AG09309 (cell line): ENCODE measurements around the gene RGS12.

Experiments
- DNase-seq: peaks from one replicate; pipeline ENCODE4 v3.0.0-alpha.2; 2010; ENCODE audit warnings: low read depth
- H3K4me3 ChIP-seq: 2 replicates; pipeline ENCODE4 v1.5.1; 2011; ENCODE audit warnings: mild to moderate bottlenecking, low read depth, low read length, moderate library complexity; ENCODE audit not compliant: control insufficient read depth
- TF ChIP-seq, protein P1 (sequence below): IDR thresholded peaks from 2 replicates; pipeline ENCODE4 v1.5.1; 2011; ENCODE audit warnings: mild to moderate bottlenecking, low read depth, low read length, inconsistent platforms; ENCODE audit not compliant: insufficient read depth, control insufficient read depth; ENCODE audit errors: missing control alignments

The RGS12 gene

DNA sequence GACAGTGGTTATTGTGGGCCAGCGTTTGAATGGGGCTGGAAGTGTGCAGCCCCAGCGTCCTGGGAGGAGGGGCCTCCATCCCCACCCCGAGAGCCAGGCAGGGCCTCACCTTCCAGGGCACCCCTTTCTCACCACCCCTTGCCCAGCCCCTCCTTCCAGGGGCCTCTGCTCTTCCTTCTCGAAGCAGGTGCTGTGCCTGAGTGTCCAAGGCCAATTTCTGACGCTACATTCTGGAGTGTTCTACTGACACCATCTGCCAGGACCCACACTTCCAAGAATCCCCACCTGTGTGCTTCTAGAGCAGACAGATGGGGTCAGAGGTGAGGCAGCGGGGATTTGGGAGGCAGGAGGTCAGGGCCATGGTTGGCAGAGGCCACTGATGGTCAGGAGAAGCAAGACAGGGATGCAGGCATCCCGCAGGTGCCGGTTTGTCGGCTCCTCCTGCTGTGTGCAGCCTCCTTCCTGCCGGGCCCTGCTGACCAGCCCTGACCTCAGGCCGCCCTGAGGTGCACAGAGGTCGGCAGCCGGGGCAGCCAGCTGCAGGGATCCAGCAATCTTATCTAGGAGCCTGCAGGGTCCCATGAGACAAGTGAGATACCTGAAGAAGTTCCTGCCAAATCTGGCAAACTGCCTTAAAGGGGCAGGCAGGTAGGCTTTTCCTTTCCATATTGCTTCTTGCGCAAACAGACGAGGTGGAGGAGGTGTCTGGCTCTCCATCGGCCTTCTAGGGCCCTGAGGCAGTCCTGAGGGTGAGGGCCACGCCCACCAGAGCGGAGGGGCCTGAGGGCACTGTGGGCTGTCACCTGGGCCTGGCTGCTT, 25.0 kb upstream of the RGS12 start:
- no peak overlapping the region for H3K4me3 ChIP-seq
- TF ChIP-seq, protein P1, sequence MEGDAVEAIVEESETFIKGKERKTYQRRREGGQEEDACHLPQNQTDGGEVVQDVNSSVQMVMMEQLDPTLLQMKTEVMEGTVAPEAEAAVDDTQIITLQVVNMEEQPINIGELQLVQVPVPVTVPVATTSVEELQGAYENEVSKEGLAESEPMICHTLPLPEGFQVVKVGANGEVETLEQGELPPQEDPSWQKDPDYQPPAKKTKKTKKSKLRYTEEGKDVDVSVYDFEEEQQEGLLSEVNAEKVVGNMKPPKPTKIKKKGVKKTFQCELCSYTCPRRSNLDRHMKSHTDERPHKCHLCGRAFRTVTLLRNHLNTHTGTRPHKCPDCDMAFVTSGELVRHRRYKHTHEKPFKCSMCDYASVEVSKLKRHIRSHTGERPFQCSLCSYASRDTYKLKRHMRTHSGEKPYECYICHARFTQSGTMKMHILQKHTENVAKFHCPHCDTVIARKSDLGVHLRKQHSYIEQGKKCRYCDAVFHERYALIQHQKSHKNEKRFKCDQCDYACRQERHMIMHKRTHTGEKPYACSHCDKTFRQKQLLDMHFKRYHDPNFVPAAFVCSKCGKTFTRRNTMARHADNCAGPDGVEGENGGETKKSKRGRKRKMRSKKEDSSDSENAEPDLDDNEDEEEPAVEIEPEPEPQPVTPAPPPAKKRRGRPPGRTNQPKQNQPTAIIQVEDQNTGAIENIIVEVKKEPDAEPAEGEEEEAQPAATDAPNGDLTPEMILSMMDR, result no peak
- no peak for DNase-seq

DNA sequence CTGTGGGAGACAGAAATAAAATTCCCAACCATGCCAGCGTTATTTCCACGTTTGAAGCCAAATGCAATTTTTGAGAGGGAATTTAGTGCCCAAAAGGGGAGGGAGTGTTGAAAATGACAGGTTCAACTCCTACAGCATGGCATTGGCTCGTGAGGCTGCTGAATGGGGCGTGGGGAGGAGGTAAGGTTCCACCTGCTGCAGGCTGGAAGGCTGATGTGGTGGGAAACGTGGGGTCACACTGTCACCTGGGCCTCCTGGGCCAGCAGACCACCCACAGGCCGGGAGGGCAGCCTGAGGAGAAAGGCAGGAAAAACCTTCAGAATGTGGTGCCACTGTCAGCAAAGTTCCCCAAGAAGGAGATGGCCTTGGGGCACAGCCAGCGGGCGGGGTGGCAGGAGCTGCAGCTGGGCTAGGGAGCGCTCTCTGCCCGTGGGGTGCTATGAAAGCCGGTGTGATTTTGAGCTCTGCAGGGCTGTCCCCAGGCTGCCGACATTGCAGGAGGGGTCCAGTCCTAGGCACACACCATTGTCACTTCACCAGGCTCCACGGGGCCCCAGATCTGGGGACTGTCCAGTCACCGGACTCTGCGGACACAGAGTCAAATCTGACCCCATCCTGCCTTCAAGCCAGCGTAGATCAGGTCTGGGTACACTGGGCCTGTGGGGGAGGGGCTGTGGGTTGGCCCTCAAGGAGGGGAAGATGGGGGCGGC, 24.3 kb upstream of the RGS12 start:
- TF ChIP-seq, protein P1, result no peak
- DNase-seq, result no peak
- H3K4me3 ChIP-seq, result no peak overlapping the region

DNA sequence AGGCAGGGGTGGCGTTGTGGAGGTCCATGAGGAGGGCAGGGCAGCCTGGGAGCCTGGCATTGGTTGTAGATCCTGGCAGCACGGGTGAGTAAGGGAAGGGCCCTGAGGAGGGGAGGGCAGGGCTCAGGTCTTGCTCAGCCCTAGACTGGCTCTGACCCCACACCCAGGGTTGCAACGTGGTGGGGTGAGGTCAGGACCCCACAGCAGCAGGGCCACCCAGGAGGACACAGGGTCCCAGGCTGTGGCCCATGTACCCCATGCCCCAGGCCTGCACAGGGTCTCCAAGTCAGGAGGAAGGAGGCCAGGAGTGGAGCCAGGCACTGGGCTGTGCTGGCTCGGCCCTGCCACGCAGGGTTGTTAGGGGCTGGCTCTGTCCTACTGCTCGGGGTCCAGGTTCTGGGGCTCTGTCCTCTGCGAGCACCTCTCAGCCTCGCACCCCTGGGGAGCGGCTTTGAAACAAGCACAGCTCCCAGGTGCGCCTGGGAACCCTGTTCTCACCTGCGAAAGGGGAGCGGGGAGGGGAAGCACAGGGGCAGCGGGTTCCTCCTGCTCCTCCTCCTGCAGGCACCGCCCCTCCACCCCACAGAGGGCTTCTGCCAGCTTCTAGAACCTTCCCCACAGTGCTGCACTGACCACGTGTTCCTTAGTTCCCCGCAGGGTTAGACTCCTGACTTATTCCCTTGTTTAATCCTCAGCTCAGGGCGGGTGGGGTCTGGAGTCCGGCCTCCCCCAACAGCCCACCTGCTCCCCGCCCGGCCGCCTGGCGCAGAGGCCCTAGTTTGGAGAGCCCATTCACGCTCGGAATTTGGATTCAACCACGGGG, 23.5 kb upstream of the RGS12 start:
- no peak overlapping the region for H3K4me3 ChIP-seq
- TF ChIP-seq, protein P1, result no peak
- no peak for DNase-seq

DNA sequence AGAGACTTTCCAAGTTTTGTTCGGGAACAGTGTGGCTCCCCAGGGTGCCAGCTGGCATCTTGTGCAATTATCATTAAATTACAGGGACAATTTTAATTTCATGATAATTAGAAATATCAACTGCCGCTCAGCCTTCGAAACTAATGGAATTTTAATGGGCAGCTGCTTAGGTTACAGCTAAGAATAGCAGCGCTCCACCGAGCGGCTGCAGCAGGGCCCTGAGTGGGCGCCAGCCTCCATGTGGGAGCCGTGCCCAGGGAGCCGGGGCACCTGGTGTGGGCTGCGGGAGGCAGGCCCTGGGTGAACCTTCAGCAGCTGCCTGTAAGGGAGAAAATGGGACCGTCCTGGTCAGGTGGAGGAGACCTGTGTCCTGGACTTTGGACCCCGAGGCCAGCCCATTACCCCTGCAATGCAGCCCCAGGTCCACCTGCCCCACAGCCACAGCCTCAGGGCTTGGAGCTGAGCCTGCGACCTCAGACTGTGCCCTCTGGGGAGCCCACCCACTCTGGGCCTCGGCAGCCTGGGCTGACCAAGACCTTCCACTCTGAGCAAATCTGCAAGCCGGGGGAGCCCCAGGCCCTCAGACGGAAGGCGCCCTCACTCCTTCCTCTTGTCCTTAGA, 22.7 kb upstream of the RGS12 start:
- TF ChIP-seq, protein P1, result no peak
- DNase-seq, result no peak
- no peak overlapping the region for H3K4me3 ChIP-seq

DNA sequence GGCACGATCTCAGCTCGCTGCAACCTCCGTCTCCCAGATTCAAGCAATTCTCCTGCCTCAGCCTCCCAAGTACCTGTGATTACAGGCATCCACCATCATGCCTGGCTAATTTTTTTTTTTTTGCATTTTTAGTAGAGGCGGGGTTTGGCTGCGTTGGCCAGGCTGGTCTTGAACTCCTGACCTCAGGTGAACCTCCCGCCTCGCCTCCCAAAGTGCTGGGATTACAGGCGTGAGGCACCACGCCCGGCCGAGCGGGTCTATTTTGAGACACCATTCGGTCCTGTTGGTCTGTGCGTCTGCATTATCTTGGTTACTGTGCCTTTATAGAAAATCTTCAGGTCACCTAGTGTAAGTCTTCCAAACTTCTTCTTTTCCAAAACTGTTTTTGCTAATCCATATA, 21.7 kb upstream of the RGS12 start:
- H3K4me3 ChIP-seq, result no peak overlapping the region
- DNase-seq, result no peak
- TF ChIP-seq, protein P1, result no peak

DNA sequence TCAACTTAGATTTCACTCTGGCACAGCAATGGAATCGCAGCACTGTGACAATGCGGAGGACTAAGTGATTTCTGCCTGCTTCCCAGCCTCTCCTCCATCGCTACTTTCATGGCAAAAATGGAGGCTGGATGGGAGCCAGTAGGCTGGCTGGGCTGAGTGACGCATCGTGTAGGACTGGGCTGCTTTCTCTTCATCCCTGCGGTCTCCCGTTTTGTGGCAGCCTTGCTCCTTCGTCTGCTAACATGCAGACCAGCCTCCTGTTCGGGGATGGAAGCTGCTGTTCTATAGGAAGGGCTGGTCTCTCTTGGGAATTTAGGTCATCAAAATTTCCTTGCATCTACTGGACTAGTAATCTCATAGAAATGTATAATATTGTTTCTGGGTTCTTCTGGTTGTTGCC, 15.8 kb upstream of the RGS12 start:
- TF ChIP-seq, protein P1, result no peak
- no peak for DNase-seq
- H3K4me3 ChIP-seq, result no peak overlapping the region
